Gastroesophageal sphincter (tissue), 4 donors: ENCODE measurements around the gene CCDC60. TPM values are rescaled to one million over a fixed set of nuclear protein-coding genes. Genes with fewer than 3 reads are reported as not detected.

ENCODE experiments used
- ATAC-seq: fragments of 150-250 bp; one replicate; pipeline ENCODE4 v1.9.1; 2016; ENCODE audit warnings: mild to moderate bottlenecking, moderate library complexity
- H3K27ac ChIP-seq, 4 donors: fragments of 200-600 bp; sonication (generic) in 3 of 4; 1 replicate in 3 of 4; 2 replicates in 1 of 4; pipeline ENCODE4 v1.5.1; 2016 to 2019
- H3K27me3 ChIP-seq: fragments of 200-600 bp; sonication (generic); one replicate; pipeline ENCODE4 v1.5.1; 2019
- H3K36me3 ChIP-seq, 2 donors: fragments of 200-600 bp; sonication (generic); one replicate each; pipeline ENCODE4 v1.5.1; 2019; ENCODE audit warnings: control low read depth in 1 of 2
- H3K4me1 ChIP-seq, 3 donors: fragments of 200-600 bp; sonication (generic); 1 replicate in 2 of 3; 2 replicates in 1 of 3; pipeline ENCODE4 v1.5.1; 2016 to 2019; ENCODE audit warnings: control low read depth in 2 of 3
- H3K4me3 ChIP-seq, 2 donors: fragments of 200-600 bp; sonication (generic); one replicate each; pipeline ENCODE4 v1.5.1; 2019; ENCODE audit warnings: mild to moderate bottlenecking in 1 of 2, moderate library complexity in 1 of 2
- H3K9me3 ChIP-seq, 3 donors: fragments of 200-600 bp; sonication (generic); one replicate each; pipeline ENCODE4 v1.5.1; 2017 to 2019; ENCODE audit warnings: control low read depth in 2 of 3
- EP300 ChIP-seq: sonication (generic); formaldehyde crosslinking; IDR thresholded peaks from one replicate; pipeline ENCODE4 v1.6.1; 2017; ENCODE audit warnings: antibody characterized with exemption, mild to moderate bottlenecking
- POLR2A ChIP-seq, 2 donors: fragments of 450-650 bp; IDR thresholded peaks; one replicate each; pipeline ENCODE4 v1.6.1; 2017; ENCODE audit warnings: antibody characterized with exemption in 2 of 2, mild to moderate bottlenecking in 2 of 2, moderate library complexity in 1 of 2
- POLR2AphosphoS5 ChIP-seq: sonication (generic); formaldehyde crosslinking; IDR thresholded peaks from one replicate; pipeline ENCODE4 v1.6.1; 2017; ENCODE audit warnings: antibody characterized with exemption
- WGBS, 2 donors: methylation state at CpG; one replicate each; pipeline ENCODE4 v1.1.5; 2018; ENCODE audit warnings: low coverage in 1 of 2; 5-methylcytosine and 5-hydroxymethylcytosine counted together
- total RNA-seq, 4 donors: library from RNA; depleted of rRNA; stranded (reverse); fragments of >200 nt; gene quantifications; one replicate each; pipeline ENCODE4 v1.1.0, GENCODE V29; 2016
- TF ChIP-seq, protein P1 (sequence below), 4 experiments: fragments of 200-600 bp in 2 of 4; fragments of 450-650 bp in 2 of 4; sonication (generic) in 1 of 4; IDR thresholded peaks; one replicate each; pipeline ENCODE4 v1.5.1; 2017 to 2019; ENCODE audit warnings: antibody characterized with exemption in 4 of 4, mild to moderate bottlenecking in 2 of 4, moderate library complexity in 2 of 4

The CCDC60 gene
- total RNA-seq, 4 donors from 2014 or later, result 0.40 TPM; not detected in 3

DNA sequence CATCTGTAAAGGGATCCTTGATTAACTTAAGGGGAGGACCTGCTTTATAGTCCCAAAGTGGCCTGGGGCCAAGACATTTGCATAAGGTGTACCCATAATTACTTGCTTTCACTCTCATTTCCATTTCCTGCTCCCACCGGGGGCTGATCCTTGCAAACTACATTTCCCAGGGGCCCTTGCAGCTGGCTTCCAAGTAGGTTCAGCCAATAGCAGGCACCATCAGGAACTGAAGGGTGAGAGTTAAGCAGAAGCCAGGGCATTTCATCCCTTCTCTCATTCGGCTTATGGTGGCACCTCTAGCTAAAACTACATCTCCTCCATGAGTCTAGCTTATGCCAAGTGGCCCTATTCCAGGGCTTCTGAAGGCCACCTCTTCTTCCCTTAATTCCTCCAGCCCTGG, 88.8 kb downstream of the CCDC60 start:
- WGBS, 2 donors, result 15 to 21% methylated on average over 2 of the region's 2 CpGs
- Histone ChIP-seq H3K4me3 (no peak overlapping the region), H3K27me3 (no peaks in the 10 kb centered on the region), H3K36me3 (no peaks in the 10 kb centered on the region), H3K27ac (no peak overlapping the region), H3K9me3 (no peaks in the 10 kb centered on the region), H3K4me1 (no peaks in the 10 kb centered on the region)
- no peak for ATAC-seq
- no peak for TF ChIP-seq POLR2A (IDR thresholded peaks at IDR 0.05)

DNA sequence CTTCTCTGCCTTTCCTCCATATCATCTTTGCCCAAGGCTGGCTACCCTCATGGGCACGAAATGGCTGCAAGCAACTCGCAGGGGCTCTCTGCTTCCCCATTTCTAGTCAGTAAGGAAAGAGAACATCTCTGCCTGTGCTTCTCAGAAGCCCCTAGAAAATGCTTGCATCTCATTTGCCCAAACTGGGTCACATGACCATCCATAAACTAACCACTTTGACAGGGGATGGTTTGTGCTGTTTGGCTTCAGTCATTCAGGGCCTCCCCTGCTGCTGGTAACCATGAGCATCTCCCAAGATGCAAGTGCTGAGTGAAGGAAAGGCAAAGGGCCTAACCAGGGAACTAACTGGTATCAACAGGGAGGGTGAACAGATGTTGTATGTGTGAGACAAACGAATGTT, 91.1 kb downstream of the CCDC60 start:
- no peaks in the 10 kb centered on the region for H3K4me1 ChIP-seq
- H3K36me3 ChIP-seq, result no peaks in the 10 kb centered on the region
- no peak overlapping the region for H3K27ac ChIP-seq
- no peak overlapping the region for H3K4me3 ChIP-seq
- ATAC-seq, result no peak
- H3K27me3 ChIP-seq, result no peaks in the 10 kb centered on the region
- peaks cover 0 to 6% (median 0%) of the 10 kb centered on the region in 3 donors for H3K9me3 ChIP-seq
- TF ChIP-seq POLR2A (IDR thresholded peaks at IDR 0.05) (no peak), EP300 (no peak)
- WGBS, 2 donors, result 55 to 79% methylated on average over 3 of the region's 3 CpGs

DNA sequence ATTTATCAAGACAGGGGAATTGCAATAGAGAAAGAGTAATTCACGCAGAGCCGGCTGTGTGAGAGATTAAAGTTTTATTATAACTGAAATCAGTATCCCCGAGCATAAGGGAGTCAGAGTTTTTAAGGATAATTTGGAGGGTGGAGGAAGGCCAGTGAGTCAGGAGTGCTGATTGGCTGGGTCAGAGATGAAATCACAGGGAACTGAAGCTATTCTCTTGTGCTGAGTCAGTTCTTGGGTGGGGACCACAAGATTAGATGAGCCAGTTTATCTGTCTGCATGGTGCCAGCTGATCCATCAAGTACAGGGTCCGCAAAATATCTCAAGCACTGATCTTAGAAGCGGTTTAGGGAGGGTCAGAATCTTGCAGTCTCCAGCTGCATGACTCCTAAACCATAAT, 96.6 kb downstream of the CCDC60 start:
- Histone ChIP-seq H3K4me3 (no peak overlapping the region), H3K4me1 (no peaks in the 10 kb centered on the region), H3K27ac (no peak overlapping the region), H3K9me3 (peaks cover 0 to 16% (median 0%) of the 10 kb centered on the region in 3 donors), H3K36me3 (no peaks in the 10 kb centered on the region), H3K27me3 (peaks cover 10% of the 10 kb centered on the region)
- WGBS, 2 donors, result 76 to 80% methylated on average over 2 to 5 of the region's 5 CpGs
- TF ChIP-seq, protein P1, sequence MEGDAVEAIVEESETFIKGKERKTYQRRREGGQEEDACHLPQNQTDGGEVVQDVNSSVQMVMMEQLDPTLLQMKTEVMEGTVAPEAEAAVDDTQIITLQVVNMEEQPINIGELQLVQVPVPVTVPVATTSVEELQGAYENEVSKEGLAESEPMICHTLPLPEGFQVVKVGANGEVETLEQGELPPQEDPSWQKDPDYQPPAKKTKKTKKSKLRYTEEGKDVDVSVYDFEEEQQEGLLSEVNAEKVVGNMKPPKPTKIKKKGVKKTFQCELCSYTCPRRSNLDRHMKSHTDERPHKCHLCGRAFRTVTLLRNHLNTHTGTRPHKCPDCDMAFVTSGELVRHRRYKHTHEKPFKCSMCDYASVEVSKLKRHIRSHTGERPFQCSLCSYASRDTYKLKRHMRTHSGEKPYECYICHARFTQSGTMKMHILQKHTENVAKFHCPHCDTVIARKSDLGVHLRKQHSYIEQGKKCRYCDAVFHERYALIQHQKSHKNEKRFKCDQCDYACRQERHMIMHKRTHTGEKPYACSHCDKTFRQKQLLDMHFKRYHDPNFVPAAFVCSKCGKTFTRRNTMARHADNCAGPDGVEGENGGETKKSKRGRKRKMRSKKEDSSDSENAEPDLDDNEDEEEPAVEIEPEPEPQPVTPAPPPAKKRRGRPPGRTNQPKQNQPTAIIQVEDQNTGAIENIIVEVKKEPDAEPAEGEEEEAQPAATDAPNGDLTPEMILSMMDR (IDR thresholded peaks at IDR 0.05), result no peak
- no peak for TF ChIP-seq EP300
- ATAC-seq, result no peak

DNA sequence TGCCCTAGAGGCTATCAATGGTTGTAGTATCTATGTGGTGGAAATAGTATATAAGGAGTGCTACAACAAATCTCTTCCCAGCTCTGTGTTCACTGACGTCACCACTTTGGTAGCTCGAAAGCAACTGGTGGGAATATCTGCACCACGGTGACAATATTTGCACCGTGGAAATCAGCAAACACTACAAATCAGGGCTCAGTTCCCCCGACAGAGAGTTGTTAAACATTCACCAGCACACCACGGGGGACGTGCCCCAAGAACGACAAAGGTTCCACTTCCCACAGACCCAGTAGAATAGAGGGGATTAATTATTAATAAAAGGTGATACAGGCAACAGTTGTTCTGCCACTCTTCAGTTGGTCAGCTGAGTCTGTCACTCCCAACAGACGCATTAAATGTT, 98.4 kb downstream of the CCDC60 start:
- H3K4me3 ChIP-seq, result no peak overlapping the region
- 78 to 83% methylated on average over 3 to 8 of the region's 9 CpGs for WGBS, 2 donors
- H3K27me3 ChIP-seq, result peaks cover 10% of the 10 kb centered on the region
- ATAC-seq, result no peak
- no peaks in the 10 kb centered on the region for H3K4me1 ChIP-seq
- H3K27ac ChIP-seq, result no peak overlapping the region
- H3K9me3 ChIP-seq, result peaks cover 0 to 16% (median 0%) of the 10 kb centered on the region in 3 donors
- TF ChIP-seq, protein P1 (IDR thresholded peaks at IDR 0.05), result no peak
- TF ChIP-seq POLR2AphosphoS5, result no peak
- no peak for TF ChIP-seq EP300
- TF ChIP-seq POLR2A (IDR thresholded peaks at IDR 0.05), result no peak
- no peaks in the 10 kb centered on the region for H3K36me3 ChIP-seq

DNA sequence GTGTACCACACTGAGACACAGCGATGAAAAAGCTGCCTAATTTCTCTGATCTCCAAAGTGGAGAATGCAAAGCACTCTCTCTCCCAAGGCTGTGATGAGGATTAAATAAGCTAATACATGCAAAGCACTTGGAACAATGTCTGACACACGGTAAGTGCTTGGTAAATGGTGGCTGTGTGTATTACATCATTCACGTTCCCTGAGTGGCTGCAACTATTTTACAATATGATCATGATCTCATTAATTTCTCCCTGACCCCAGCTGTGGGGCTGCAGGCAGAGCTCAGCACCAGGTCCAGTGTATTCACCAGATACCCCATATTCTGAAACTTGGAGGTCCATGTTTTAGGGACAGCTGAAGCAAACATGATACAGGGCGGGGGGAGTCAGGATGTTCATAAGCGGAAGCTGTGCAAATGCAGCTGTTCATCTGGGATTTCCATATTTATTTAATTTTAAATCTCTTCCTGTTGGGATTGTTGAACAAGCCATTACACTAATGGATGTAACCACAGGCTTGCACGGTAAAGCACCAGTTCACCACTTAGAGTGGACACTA, 106.4 kb downstream of the CCDC60 start:
- TF ChIP-seq, protein P1 (IDR thresholded peaks at IDR 0.05), result no peak
- TF ChIP-seq EP300 (no peak), POLR2AphosphoS5 (no peak), POLR2A (IDR thresholded peaks at IDR 0.05) (no peak)
- no peaks in the 10 kb centered on the region for H3K4me1 ChIP-seq
- no peaks in the 10 kb centered on the region for H3K36me3 ChIP-seq
- H3K4me3 ChIP-seq, result no peak overlapping the region
- no peak overlapping the region for H3K27ac ChIP-seq
- ATAC-seq, result no peak
- no peaks in the 10 kb centered on the region for H3K9me3 ChIP-seq
- WGBS, 2 donors, result 53 to 81% methylated on average over 3 to 5 of the region's 6 CpGs
- peaks cover 54% of the 10 kb centered on the region for H3K27me3 ChIP-seq

DNA sequence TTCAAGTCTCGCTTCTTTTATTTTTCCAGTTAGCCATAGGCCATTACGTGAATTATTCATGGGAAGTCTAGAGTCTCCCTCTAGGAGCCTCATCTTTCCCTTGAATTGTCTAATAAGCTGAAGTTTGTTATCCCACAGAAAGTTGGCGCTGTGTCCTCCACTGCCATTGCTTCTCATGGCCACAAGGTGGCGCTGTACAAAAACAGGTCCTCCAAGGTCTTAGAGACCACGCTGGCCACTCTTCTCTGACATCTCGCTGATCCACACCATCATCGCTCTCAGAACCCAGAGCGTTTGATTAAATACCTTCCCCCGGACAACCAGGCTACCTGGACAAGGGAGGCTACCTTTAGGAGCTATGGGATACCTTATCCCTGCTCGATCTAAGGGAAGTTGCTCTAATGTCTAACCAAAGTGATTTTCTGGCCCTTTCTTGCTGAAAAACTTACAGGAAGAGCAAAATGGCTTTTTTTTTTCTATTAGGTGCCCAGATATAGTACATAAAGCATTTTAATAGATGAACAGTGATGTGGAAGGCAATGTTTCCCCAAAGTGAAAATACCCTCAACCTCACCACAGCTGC, 110.0 kb downstream of the CCDC60 start:
- Histone ChIP-seq H3K4me1 (no peaks in the 10 kb centered on the region), H3K27ac (no peak overlapping the region), H3K4me3 (no peak overlapping the region), H3K9me3 (no peaks in the 10 kb centered on the region), H3K27me3 (peaks cover 44% of the 10 kb centered on the region), H3K36me3 (no peaks in the 10 kb centered on the region)
- TF ChIP-seq, protein P1 (IDR thresholded peaks at IDR 0.05), result peak; percentile 16 to 64 (median 33)
- TF ChIP-seq POLR2AphosphoS5, result no peak
- ATAC-seq, result no peak
- 25 to 35% methylated on average over 4 to 9 of the region's 10 CpGs for WGBS, 2 donors
